Uterus (tissue), 2 donors: ENCODE measurements around the gene RGS9BP.

ENCODE experiments used
- POLR2A ChIP-seq, 2 donors: fragments of 450-650 bp; IDR thresholded peaks; one replicate each; pipeline ENCODE4 v1.6.1; 2016; ENCODE audit warnings: antibody characterized with exemption in 2 of 2, mild to moderate bottlenecking in 1 of 2, moderate library complexity in 1 of 2
- TF ChIP-seq, protein P1 (sequence below), 4 experiments: fragments of 200-600 bp in 2 of 4; fragments of 450-650 bp in 2 of 4; sonication (generic) in 2 of 4; IDR thresholded peaks; one replicate each; pipeline ENCODE4 v1.5.1; 2016 to 2019; ENCODE audit warnings: antibody characterized with exemption in 4 of 4, mild to moderate bottlenecking in 2 of 4, moderate library complexity in 1 of 4

- TF ChIP-seq, protein P1, sequence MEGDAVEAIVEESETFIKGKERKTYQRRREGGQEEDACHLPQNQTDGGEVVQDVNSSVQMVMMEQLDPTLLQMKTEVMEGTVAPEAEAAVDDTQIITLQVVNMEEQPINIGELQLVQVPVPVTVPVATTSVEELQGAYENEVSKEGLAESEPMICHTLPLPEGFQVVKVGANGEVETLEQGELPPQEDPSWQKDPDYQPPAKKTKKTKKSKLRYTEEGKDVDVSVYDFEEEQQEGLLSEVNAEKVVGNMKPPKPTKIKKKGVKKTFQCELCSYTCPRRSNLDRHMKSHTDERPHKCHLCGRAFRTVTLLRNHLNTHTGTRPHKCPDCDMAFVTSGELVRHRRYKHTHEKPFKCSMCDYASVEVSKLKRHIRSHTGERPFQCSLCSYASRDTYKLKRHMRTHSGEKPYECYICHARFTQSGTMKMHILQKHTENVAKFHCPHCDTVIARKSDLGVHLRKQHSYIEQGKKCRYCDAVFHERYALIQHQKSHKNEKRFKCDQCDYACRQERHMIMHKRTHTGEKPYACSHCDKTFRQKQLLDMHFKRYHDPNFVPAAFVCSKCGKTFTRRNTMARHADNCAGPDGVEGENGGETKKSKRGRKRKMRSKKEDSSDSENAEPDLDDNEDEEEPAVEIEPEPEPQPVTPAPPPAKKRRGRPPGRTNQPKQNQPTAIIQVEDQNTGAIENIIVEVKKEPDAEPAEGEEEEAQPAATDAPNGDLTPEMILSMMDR (IDR thresholded peaks at IDR 0.05): no peak
- no peak for TF ChIP-seq POLR2A (IDR thresholded peaks at IDR 0.05)
These were observed 23.9 kb upstream of the RGS9BP start for GRCh38 chr19:32651729-32652140.
